Neutrophil (primary cell): ENCODE results near the gene RNU2-63P.
A peak's percentile ranks its signal among the peaks of the same experiment; 100 is the strongest.

ENCODE experiments used
- H3K27ac ChIP-seq: fragments of 200-600 bp; sonication (generic); 2 replicates; pipeline ENCODE4 v1.5.1; 2016; ENCODE audit warnings: mild to moderate bottlenecking, moderate library complexity
- H3K27me3 ChIP-seq: fragments of 200-600 bp; sonication (generic); 2 replicates; pipeline ENCODE4 v1.6.0; 2016; ENCODE audit warnings: mild to moderate bottlenecking
- H3K36me3 ChIP-seq: fragments of 200-600 bp; sonication (generic); 2 replicates; pipeline ENCODE4 v1.5.1; 2017
- H3K4me1 ChIP-seq, 2 experiments: fragments of 200-600 bp in 1 of 2; sonication (generic) in 1 of 2; 1 replicate in 1 of 2; 2 replicates in 1 of 2; pipeline versions ENCODE4 v1.5.1 to v1.6.1; 2013 to 2016; ENCODE audit warnings: low read depth in 1 of 2, low read length in 1 of 2, mild to moderate bottlenecking in 1 of 2, moderate library complexity in 1 of 2; ENCODE audit not compliant: control insufficient read depth in 1 of 2, insufficient read depth in 1 of 2
- H3K4me3 ChIP-seq, 2 experiments: fragments of 200-600 bp in 1 of 2; sonication (generic) in 1 of 2; 1 replicate in 1 of 2; 2 replicates in 1 of 2; pipeline ENCODE4 v1.5.1; 2013 to 2016; ENCODE audit warnings: low read depth in 1 of 2, low read length in 1 of 2, mild to moderate bottlenecking in 1 of 2, moderate library complexity in 1 of 2
- H3K9me3 ChIP-seq: fragments of 200-600 bp; sonication (generic); 2 replicates; pipeline ENCODE4 v1.5.1; 2016
- TF ChIP-seq, protein P1 (sequence below): fragments of 200-600 bp; sonication (generic); IDR thresholded peaks from 2 replicates; pipeline ENCODE4 v1.5.1; 2016; ENCODE audit warnings: antibody characterized with exemption

The RNU2-63P gene

DNA sequence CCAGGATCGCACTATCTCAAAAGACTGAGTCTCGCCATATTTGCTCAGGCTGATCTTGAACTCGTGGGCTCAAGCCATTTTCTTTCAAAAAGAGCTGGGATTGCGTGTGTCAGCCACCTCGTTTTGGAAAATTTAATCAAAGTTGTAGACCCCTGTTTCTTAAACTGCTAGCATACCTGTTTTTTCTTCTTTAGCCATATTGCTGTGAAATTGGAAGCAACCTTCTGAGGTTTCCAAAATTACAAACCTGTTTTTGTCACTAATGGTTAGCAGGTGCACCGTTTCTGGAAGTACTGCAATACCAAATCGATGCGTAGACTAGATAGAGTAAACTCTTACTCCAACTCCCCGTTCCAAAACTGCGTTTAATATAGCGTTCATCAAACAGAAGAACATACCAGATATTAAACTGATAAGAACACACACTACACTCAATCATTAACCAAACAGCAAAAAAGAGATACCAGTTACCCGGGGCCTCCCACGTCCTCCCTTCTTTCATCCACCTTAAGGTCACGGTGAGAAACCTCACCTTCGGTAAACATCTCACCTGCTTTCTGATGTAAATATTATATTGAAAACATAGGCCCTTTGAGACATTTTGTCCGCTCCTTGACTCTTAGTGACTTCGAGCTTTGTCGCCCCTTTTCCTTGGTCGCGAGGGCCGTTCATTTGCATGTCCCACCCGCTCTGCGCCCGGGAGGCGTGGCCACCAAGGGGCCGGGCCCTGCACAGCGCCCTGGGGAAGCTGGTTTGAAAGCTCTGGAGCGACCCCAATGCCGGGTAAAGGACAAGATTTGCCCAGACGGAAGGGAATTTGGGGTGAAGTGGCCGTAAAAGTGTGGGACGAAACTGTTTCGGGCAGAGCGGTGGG, at the start of gene RNU2-63P:
Gene RNU2-63P (minus strand): TSS at position 462 of the 874 bp plus-strand sequence.
- H3K9me3 ChIP-seq: no peaks in the 10 kb centered on the region
- H3K4me1 ChIP-seq: peaks cover 16 to 24% of the 10 kb centered on the region in 2 experiments
- no peaks in the 10 kb centered on the region for H3K27me3 ChIP-seq
- peak within 1 kb of the TSS; percentile 72 for H3K27ac ChIP-seq
- H3K4me3 ChIP-seq: peak within 1 kb of the TSS; percentile 79 to 87
- TF ChIP-seq, protein P1, sequence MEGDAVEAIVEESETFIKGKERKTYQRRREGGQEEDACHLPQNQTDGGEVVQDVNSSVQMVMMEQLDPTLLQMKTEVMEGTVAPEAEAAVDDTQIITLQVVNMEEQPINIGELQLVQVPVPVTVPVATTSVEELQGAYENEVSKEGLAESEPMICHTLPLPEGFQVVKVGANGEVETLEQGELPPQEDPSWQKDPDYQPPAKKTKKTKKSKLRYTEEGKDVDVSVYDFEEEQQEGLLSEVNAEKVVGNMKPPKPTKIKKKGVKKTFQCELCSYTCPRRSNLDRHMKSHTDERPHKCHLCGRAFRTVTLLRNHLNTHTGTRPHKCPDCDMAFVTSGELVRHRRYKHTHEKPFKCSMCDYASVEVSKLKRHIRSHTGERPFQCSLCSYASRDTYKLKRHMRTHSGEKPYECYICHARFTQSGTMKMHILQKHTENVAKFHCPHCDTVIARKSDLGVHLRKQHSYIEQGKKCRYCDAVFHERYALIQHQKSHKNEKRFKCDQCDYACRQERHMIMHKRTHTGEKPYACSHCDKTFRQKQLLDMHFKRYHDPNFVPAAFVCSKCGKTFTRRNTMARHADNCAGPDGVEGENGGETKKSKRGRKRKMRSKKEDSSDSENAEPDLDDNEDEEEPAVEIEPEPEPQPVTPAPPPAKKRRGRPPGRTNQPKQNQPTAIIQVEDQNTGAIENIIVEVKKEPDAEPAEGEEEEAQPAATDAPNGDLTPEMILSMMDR: no peak
- no peaks in the 10 kb centered on the region for H3K36me3 ChIP-seq

DNA sequence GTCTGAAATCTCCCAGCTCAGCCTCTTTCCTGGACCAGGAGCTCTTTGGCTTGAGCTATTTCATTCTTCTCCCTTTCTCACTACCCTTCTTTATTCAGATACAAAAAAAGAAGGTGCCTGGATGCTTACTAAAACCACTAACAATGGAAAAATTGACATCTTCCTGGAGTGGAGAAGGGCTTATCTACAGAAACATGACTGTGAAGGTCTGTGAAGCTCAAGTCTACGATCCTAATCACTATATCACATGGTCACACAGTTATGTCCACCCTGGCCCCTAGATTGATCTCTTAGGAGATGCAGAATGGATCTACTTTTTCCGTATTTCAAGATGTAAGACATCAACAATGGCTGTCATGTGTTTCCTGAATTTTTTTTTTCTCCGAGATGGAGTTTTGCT, 44.9 kb upstream of the RNU2-63P start:
- Histone ChIP-seq H3K27me3 (no peaks in the 10 kb centered on the region), H3K36me3 (no peaks in the 10 kb centered on the region), H3K9me3 (no peaks in the 10 kb centered on the region), H3K4me3 (no peak overlapping the region), H3K27ac (no peak overlapping the region), H3K4me1 (peaks cover 15 to 17% of the 10 kb centered on the region in 2 experiments)
- TF ChIP-seq, protein P1: no peak

GRCh38 chr2:88060907-88061275, 44.5 kb upstream of the RNU2-63P start:
- Histone ChIP-seq H3K27me3 (no peaks in the 10 kb centered on the region), H3K27ac (peak overlapping the region; percentile 56)

GRCh38 chr2:88059979-88060906, 43.9 kb upstream of the RNU2-63P start:
- TF ChIP-seq, protein P1: peak; percentile 73
- Histone ChIP-seq H3K27ac (peak overlapping the region; percentile 56), H3K36me3 (no peaks in the 10 kb centered on the region), H3K4me1 (peaks cover 21% of the 10 kb centered on the region in 2 experiments), H3K4me3 (no peak overlapping the region), H3K27me3 (no peaks in the 10 kb centered on the region), H3K9me3 (no peaks in the 10 kb centered on the region)

More at GRCh38 chr2:88060907-88061275, 44.5 kb upstream of the RNU2-63P start:
- H3K4me1 ChIP-seq: peaks cover 19 to 21% of the 10 kb centered on the region in 2 experiments
- no peak overlapping the region for H3K4me3 ChIP-seq
- H3K36me3 ChIP-seq: no peaks in the 10 kb centered on the region
- TF ChIP-seq, protein P1: no peak
- H3K9me3 ChIP-seq: no peaks in the 10 kb centered on the region

- H3K27ac ChIP-seq: no peak overlapping the region
Measured at GRCh38 chr2:88058191-88058590, 41.8 kb upstream of the RNU2-63P start.

More at GRCh38 chr2:88058191-88058590, 41.8 kb upstream of the RNU2-63P start:
- no peaks in the 10 kb centered on the region for H3K27me3 ChIP-seq
- TF ChIP-seq, protein P1: no peak
- no peaks in the 10 kb centered on the region for H3K9me3 ChIP-seq
- H3K4me1 ChIP-seq: peaks cover 38 to 39% of the 10 kb centered on the region in 2 experiments
- H3K4me3 ChIP-seq: no peak overlapping the region
- H3K36me3 ChIP-seq: no peaks in the 10 kb centered on the region
